MM.1S (cell line): ENCODE results near the gene LDLRAD3.

Source experiments
- DNase-seq: peaks from one replicate; pipeline ENCODE4 v3.0.0-alpha.2; 2015
- H2AFZ ChIP-seq: fragments of 300-600 bp; sonication (generic); 2 replicates; pipeline ENCODE4 v1.6.0; 2016; ENCODE audit warnings: antibody characterized with exemption, low read length
- H3F3A ChIP-seq: fragments of 300-600 bp; sonication (generic); 2 replicates; pipeline ENCODE4 v1.6.1; 2016; ENCODE audit warnings: mild to moderate bottlenecking, antibody characterized with exemption, low read length, moderate library complexity, mixed read lengths; ENCODE audit not compliant: insufficient read depth
- H3K27ac ChIP-seq: fragments of 300-600 bp; sonication (generic); 2 replicates; pipeline ENCODE4 v1.5.1; 2016; ENCODE audit warnings: mild to moderate bottlenecking, low read length
- H3K27me3 ChIP-seq: fragments of 300-600 bp; sonication (generic); replicated peaks from 2 replicates; pipeline ENCODE4 v1.6.0; 2016; ENCODE audit warnings: low read length; ENCODE audit not compliant: insufficient read depth
- H3K36me3 ChIP-seq: fragments of 300-600 bp; sonication (generic); replicated peaks from 2 replicates; pipeline ENCODE4 v1.6.1; 2016; ENCODE audit warnings: mild to moderate bottlenecking, low read length, mixed read lengths; ENCODE audit not compliant: insufficient read depth
- H3K4me1 ChIP-seq: fragments of 300-600 bp; sonication (generic); 2 replicates; pipeline ENCODE4 v1.6.1; 2016; ENCODE audit warnings: low read length, mixed read lengths
- H3K4me2 ChIP-seq: fragments of 300-600 bp; sonication (generic); 2 replicates; pipeline ENCODE4 v1.6.0; 2016; ENCODE audit warnings: low read depth, low read length
- H3K4me3 ChIP-seq: fragments of 300-600 bp; sonication (generic); 2 replicates; pipeline ENCODE4 v1.5.1; 2016; ENCODE audit warnings: low read length, mixed read lengths
- H3K79me2 ChIP-seq: fragments of 300-600 bp; sonication (generic); 2 replicates; pipeline ENCODE4 v1.6.1; 2016; ENCODE audit warnings: mixed run types, low read length, mixed read lengths
- H3K9ac ChIP-seq: fragments of 300-600 bp; sonication (generic); 2 replicates; pipeline ENCODE4 v1.6.1; 2016; ENCODE audit warnings: low read length, mixed read lengths
- H3K9me2 ChIP-seq: fragments of 300-600 bp; sonication (generic); replicated peaks from 2 replicates; pipeline ENCODE4 v1.6.1; 2016; ENCODE audit warnings: mild to moderate bottlenecking, low read length, mixed read lengths; ENCODE audit not compliant: insufficient read depth
- H3K9me3 ChIP-seq: fragments of 300-600 bp; sonication (generic); replicated peaks from 2 replicates; pipeline ENCODE4 v1.6.1; 2016; ENCODE audit warnings: mild to moderate bottlenecking, low read length, mixed read lengths; ENCODE audit not compliant: insufficient read depth
- H4K20me1 ChIP-seq: fragments of 300-600 bp; sonication (generic); 2 replicates; pipeline ENCODE4 v1.6.1; 2016; ENCODE audit warnings: mild to moderate bottlenecking, low read length, moderate library complexity, mixed read lengths; ENCODE audit not compliant: insufficient read depth
- EZH2 ChIP-seq: fragments of 300-600 bp; sonication (generic); optimal IDR thresholded peaks from 2 replicates; pipeline ENCODE3; 2017; ENCODE audit warnings: low read depth, mild to moderate bottlenecking, antibody characterized with exemption, low read length, mixed read lengths
- EZH2phosphoT487 ChIP-seq: fragments of 300-600 bp; sonication (generic); IDR thresholded peaks from 2 replicates; pipeline ENCODE4 v1.6.1; 2018; ENCODE audit warnings: antibody characterized with exemption, low read length
- TF ChIP-seq, protein P1 (sequence below): fragments of 300-600 bp; sonication (generic); IDR thresholded peaks from 2 replicates; pipeline ENCODE4 v1.5.1; 2016; ENCODE audit warnings: antibody characterized with exemption, low read length, mixed read lengths

The LDLRAD3 gene

DNA sequence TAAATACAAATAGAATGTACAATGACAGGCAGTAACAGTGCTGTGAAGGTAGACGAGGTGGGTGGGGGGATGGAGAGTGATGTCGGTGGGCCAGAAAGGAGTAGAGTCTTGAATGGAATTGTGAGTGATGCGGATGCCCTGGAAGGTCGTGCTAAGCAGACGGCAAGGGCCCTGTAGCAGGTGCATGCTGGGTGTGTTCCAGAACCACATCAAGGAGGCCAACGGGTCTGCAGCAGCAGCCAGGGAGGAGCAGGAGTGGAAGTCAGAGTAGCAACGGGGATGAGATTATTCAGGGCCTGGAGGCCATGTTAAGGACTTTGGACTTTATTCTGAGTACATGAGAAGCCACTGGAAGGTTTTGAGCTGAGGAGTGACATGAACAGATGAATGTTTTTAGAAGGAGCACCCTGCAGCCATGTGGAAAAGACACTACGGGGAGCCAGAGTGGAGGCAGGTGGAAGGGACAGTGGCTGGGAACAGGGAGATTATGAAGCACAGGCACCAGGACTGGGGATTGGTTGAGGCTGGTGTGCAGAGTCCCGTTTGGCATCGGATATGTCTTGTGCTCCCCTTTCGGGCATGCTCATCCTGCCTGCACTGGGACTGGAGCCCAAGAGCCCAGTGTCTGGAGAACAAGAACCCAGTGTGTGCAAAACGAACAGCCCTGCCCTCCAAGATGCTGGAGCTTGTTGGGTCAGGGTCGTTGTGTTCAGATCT, 271.3 kb downstream of the LDLRAD3 start:
- Histone ChIP-seq H3K36me3 (no peaks in the 10 kb centered on the region), H3K9me2 (no peaks in the 10 kb centered on the region), H3K27ac (no peak overlapping the region), H3K9ac (no peak overlapping the region), H4K20me1 (no peaks in the 10 kb centered on the region), H3K4me2 (no peak overlapping the region), H3F3A (no peaks in the 10 kb centered on the region), H3K9me3 (no peaks in the 10 kb centered on the region), H2AFZ (no peak overlapping the region), H3K4me3 (no peak overlapping the region), H3K79me2 (no peaks in the 10 kb centered on the region), H3K27me3 (no peaks in the 10 kb centered on the region), H3K4me1 (no peaks in the 10 kb centered on the region)
- DNase-seq, result no peak
- TF ChIP-seq, protein P1, sequence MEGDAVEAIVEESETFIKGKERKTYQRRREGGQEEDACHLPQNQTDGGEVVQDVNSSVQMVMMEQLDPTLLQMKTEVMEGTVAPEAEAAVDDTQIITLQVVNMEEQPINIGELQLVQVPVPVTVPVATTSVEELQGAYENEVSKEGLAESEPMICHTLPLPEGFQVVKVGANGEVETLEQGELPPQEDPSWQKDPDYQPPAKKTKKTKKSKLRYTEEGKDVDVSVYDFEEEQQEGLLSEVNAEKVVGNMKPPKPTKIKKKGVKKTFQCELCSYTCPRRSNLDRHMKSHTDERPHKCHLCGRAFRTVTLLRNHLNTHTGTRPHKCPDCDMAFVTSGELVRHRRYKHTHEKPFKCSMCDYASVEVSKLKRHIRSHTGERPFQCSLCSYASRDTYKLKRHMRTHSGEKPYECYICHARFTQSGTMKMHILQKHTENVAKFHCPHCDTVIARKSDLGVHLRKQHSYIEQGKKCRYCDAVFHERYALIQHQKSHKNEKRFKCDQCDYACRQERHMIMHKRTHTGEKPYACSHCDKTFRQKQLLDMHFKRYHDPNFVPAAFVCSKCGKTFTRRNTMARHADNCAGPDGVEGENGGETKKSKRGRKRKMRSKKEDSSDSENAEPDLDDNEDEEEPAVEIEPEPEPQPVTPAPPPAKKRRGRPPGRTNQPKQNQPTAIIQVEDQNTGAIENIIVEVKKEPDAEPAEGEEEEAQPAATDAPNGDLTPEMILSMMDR, result no peak
- TF ChIP-seq EZH2 (no peak), EZH2phosphoT487 (no peak)

DNA sequence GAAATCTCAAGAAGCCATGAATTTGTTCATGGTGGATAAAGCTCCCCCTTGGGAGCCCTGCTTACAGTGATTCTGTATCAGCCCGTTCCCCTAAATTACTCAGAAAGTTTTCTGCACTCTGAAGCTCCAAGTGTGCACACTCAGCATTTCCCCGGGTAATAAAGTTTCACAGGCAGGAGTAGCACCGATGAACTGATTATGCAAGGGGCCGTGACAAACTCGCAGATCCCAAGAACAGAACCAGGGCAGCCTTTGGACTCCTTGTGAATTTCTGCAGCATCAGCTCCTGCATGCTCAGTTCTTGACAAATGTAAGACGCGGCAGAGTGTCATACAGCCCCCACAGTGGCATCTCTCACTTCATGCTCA, 271.8 kb downstream of the LDLRAD3 start:
- Histone ChIP-seq H3K4me1 (no peaks in the 10 kb centered on the region), H3K9ac (no peak overlapping the region), H3K36me3 (no peaks in the 10 kb centered on the region), H3K9me2 (no peaks in the 10 kb centered on the region), H3K79me2 (no peaks in the 10 kb centered on the region), H3K9me3 (no peaks in the 10 kb centered on the region), H3K4me3 (no peak overlapping the region), H3K4me2 (no peak overlapping the region), H3K27me3 (no peaks in the 10 kb centered on the region), H2AFZ (no peak overlapping the region), H4K20me1 (no peaks in the 10 kb centered on the region), H3F3A (no peaks in the 10 kb centered on the region), H3K27ac (no peak overlapping the region)
- DNase-seq, result no peak
- TF ChIP-seq EZH2, result no peak
- TF ChIP-seq EZH2phosphoT487, result no peak
- TF ChIP-seq, protein P1, result no peak

DNA sequence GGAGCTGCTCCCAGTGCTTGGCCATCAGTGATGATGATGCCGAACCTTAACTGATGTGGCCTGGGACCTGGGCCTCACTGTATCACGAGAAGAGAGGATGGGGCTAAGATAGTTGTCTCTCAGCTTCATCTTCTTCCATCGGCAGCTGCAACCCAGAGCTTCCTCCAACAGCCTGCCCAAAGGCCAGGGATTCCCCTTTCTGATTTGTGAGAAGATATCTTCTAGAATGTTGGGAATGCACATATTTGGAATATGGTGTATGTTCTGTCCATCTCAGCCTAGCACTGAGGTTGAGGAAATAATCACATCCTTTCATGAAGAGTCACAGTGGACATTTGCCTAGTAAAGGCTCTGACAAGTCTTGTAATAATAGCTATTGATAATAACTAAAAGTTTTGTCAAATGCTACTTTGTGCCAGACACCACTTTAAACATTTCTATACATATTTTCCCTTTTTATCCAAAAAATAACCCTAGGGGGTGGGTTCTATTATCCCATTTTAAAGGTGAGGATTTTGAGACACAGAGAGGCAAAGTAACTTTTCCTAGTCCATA, 272.3 kb downstream of the LDLRAD3 start:
- Histone ChIP-seq H3K4me3 (no peak overlapping the region), H3K9ac (no peak overlapping the region), H3K79me2 (no peaks in the 10 kb centered on the region), H3K4me2 (no peak overlapping the region), H2AFZ (no peak overlapping the region), H3K9me3 (no peaks in the 10 kb centered on the region), H3K9me2 (no peaks in the 10 kb centered on the region), H4K20me1 (no peaks in the 10 kb centered on the region), H3F3A (no peaks in the 10 kb centered on the region), H3K4me1 (no peaks in the 10 kb centered on the region), H3K36me3 (no peaks in the 10 kb centered on the region), H3K27me3 (no peaks in the 10 kb centered on the region), H3K27ac (no peak overlapping the region)
- no peak for DNase-seq
- TF ChIP-seq EZH2 (no peak), EZH2phosphoT487 (no peak)
- TF ChIP-seq, protein P1, result no peak
